ENCODE results near the gene SEPTIN12. TPM values are rescaled to one million over a fixed set of nuclear protein-coding genes. Genes with fewer than 3 reads are reported as not detected.

SEPTIN12 gene
- total RNA-seq, 1 donor from 2014 or later = 0.42 TPM

GRCh38 chr16:4772351-4772750 lies 15.8 kb downstream of the SEPTIN12 start:
- TF ChIP-seq CTCF (IDR thresholded peaks at IDR 0.05; ENCODE audit: unreplicated experiment) = no peak
- Mint-ChIP-seq H3K27me3 (ENCODE audit: low read depth) (no peaks in the 10 kb centered on the region), H3K4me1 (peaks cover 5% of the 10 kb centered on the region), H3K9me3 (no peaks in the 10 kb centered on the region), H3K36me3 (no peaks in the 10 kb centered on the region), H3K27ac (no peak overlapping the region), H3K4me3 (no peak overlapping the region)
- DNase-seq (ENCODE audit: low spot score in 2 of 2, unreplicated experiment in 2 of 2) = no peak

GRCh38 chr16:4771646-4772045 lies 16.5 kb downstream of the SEPTIN12 start:
- Mint-ChIP-seq H3K36me3 (no peaks in the 10 kb centered on the region), H3K4me1 (peaks cover 7% of the 10 kb centered on the region), H3K9me3 (no peaks in the 10 kb centered on the region), H3K27ac (no peak overlapping the region), H3K4me3 (no peak overlapping the region), H3K27me3 (ENCODE audit: low read depth) (no peaks in the 10 kb centered on the region)
- DNase-seq (ENCODE audit: low spot score in 2 of 2, unreplicated experiment in 2 of 2) = no peak
- no peak for TF ChIP-seq CTCF (IDR thresholded peaks at IDR 0.05; ENCODE audit: unreplicated experiment)

GRCh38 chr16:4769306-4769638 lies 18.9 kb downstream of the SEPTIN12 start:
- no peak for TF ChIP-seq CTCF (IDR thresholded peaks at IDR 0.05; ENCODE audit: unreplicated experiment)
- Mint-ChIP-seq H3K27ac (no peak overlapping the region), H3K9me3 (no peaks in the 10 kb centered on the region), H3K27me3 (ENCODE audit: low read depth) (no peaks in the 10 kb centered on the region), H3K4me1 (peaks cover 15% of the 10 kb centered on the region), H3K36me3 (no peaks in the 10 kb centered on the region), H3K4me3 (peak overlapping the region; percentile 79)
- DNase-seq (ENCODE audit: low spot score in 2 of 2, unreplicated experiment in 2 of 2) = no peak

GRCh38 chr16:4768549-4769305 lies 19.4 kb downstream of the SEPTIN12 start:
- H3K36me3 Mint-ChIP-seq = no peaks in the 10 kb centered on the region
- no peaks in the 10 kb centered on the region for H3K9me3 Mint-ChIP-seq
- DNase-seq (ENCODE audit: low spot score in 2 of 2, unreplicated experiment in 2 of 2) = peak; percentile 92 to 98
- no peak for TF ChIP-seq CTCF (IDR thresholded peaks at IDR 0.05; ENCODE audit: unreplicated experiment)
- no peaks in the 10 kb centered on the region for H3K27me3 Mint-ChIP-seq (ENCODE audit: low read depth)
- H3K4me1 Mint-ChIP-seq = peaks cover 15% of the 10 kb centered on the region
- peak overlapping the region; percentile 79 for H3K4me3 Mint-ChIP-seq
- peak overlapping the region; percentile 97 for H3K27ac Mint-ChIP-seq

- no peak for TF ChIP-seq CTCF (IDR thresholded peaks at IDR 0.05; ENCODE audit: unreplicated experiment)
- Mint-ChIP-seq H3K4me1 (peaks cover 15% of the 10 kb centered on the region), H3K9me3 (no peaks in the 10 kb centered on the region), H3K4me3 (peak overlapping the region; percentile 79), H3K27me3 (ENCODE audit: low read depth) (no peaks in the 10 kb centered on the region), H3K27ac (peak overlapping the region; percentile 97), H3K36me3 (no peaks in the 10 kb centered on the region)
- DNase-seq (ENCODE audit: low spot score in 2 of 2, unreplicated experiment in 2 of 2) = no peak
These were observed 20.1 kb downstream of the SEPTIN12 start for GRCh38 chr16:4767872-4768548.

Data from mesothelial cell of epicardium (in vitro differentiated cells).